B cell (primary cell): ENCODE data around the gene ZNF106.

Source experiments
- CTCF ChIP-seq: fragments of 200-600 bp; IDR thresholded peaks from one replicate; pipeline ENCODE4 v1.8.0; 2022; ENCODE audit warnings: antibody characterized with exemption, mild to moderate bottlenecking
- EZH2 ChIP-seq: IDR thresholded peaks from 2 replicates; pipeline ENCODE4 v1.6.1; 2012; ENCODE audit warnings: borderline replicate concordance, low read depth, mild to moderate bottlenecking, moderate library complexity, low read length; ENCODE audit not compliant: insufficient read depth, poor library complexity, severe bottlenecking

- TF ChIP-seq CTCF, result no peak
- TF ChIP-seq EZH2, result no peak
Measured at GRCh38 chr15:42363942-42364341, 127.0 kb downstream of the ZNF106 start.
